A673 (cell line): Measurements from ENCODE around the gene PCDHGA2. TPM values are rescaled to one million over a fixed set of nuclear protein-coding genes. Genes with fewer than 3 reads are reported as not detected.
"Not testable (repeated sequence)": the region's sequence is repeated elsewhere in the genome, so short reads cannot be mapped to it uniquely, and the experiment has no call there.

Source experiments
- BruUV-seq: library from RNA; stranded (reverse); fragments of 400-500 nt; replicated peaks from 2 replicates; lab custom pipeline; 2021; lab: Mats Ljungman, UMichigan
- CTCF ChIA-PET: fragments of 300-600 bp; sonication (Branson Sonifier 250); formaldehyde crosslinking; loops from one replicate; lab custom pipeline; 2022; ENCODE audit warnings: antibody characterized with exemption; lab: Charles Lee
- POLR2A ChIA-PET: fragments of 300-600 bp; sonication (Branson Sonifier 250); formaldehyde crosslinking; loops from one replicate; lab custom pipeline; 2022; ENCODE audit warnings: antibody characterized with exemption; ENCODE audit not compliant: low non-redundant PET; lab: Charles Lee
- DNase-seq: peaks from one replicate; pipeline ENCODE4 v3.0.0-alpha.2; 2015; ENCODE audit warnings: low spot score
- H3K27ac ChIP-seq: fragments of 200-600 bp; sonication (generic); 2 replicates; pipeline ENCODE4 v1.5.1; 2016; ENCODE audit warnings: mixed run types, low read depth, mild to moderate bottlenecking, mixed read lengths, antibody characterized with exemption, low read length; ENCODE audit not compliant: poor library complexity, severe bottlenecking
- H3K27me3 ChIP-seq: fragments of 200-600 bp; sonication (generic); replicated peaks from 2 replicates; pipeline ENCODE4 v1.6.1; 2017; ENCODE audit warnings: mixed run types, low read depth, mild to moderate bottlenecking, mixed read lengths, antibody characterized with exemption, low read length; ENCODE audit not compliant: insufficient read depth, poor library complexity
- H3K36me3 ChIP-seq: fragments of 200-600 bp; sonication (generic); 2 replicates; pipeline ENCODE4 v1.6.1; 2016; ENCODE audit warnings: mixed run types, mild to moderate bottlenecking, mixed read lengths, antibody characterized with exemption, low read length; ENCODE audit not compliant: insufficient read depth, poor library complexity, severe bottlenecking
- H3K4me1 ChIP-seq: fragments of 200-600 bp; sonication (generic); 2 replicates; pipeline ENCODE4 v1.6.1; 2017; ENCODE audit warnings: mixed run types, mild to moderate bottlenecking, mixed read lengths, antibody characterized with exemption, low read length; ENCODE audit not compliant: insufficient read depth, poor library complexity, severe bottlenecking
- H3K4me3 ChIP-seq: fragments of 200-600 bp; sonication (generic); 2 replicates; pipeline ENCODE4 v1.5.1; 2016; ENCODE audit warnings: low read depth, mixed run types, mild to moderate bottlenecking, mixed read lengths, low read length; ENCODE audit not compliant: poor library complexity, severe bottlenecking
- H3K9me3 ChIP-seq: fragments of 200-600 bp; sonication (generic); 2 replicates; pipeline ENCODE4 v1.6.1; 2016; ENCODE audit warnings: mixed run types, low read depth, mild to moderate bottlenecking, mixed read lengths, antibody characterized with exemption, low read length; ENCODE audit not compliant: poor library complexity, severe bottlenecking
- EZH2 ChIP-seq: fragments of 200-600 bp; sonication (generic); IDR thresholded peaks from 2 replicates; pipeline ENCODE4 v1.6.1; 2017; ENCODE audit warnings: borderline replicate concordance, low read depth, mild to moderate bottlenecking, mixed read lengths, antibody characterized with exemption, low read length; ENCODE audit not compliant: poor library complexity, severe bottlenecking
- intact Hi-C: fragments of 100-400 bp; cut with micrococcal nuclease; formaldehyde crosslinking; loops from one replicate; pipeline ENCODE4 v1.10.0; 2022; ENCODE audit not compliant: unreplicated experiment
- total RNA-seq: library from RNA; stranded (reverse); gene quantifications from 2 replicates; pipeline ENCODE4 v1.2.3, GENCODE V29; 2021
- TF ChIP-seq, protein P1 (sequence below): fragments of 300-800, 200-600 bp; sonication (generic); conservative IDR thresholded peaks from 2 replicates; pipeline ENCODE4 v1.5.1; 2017; ENCODE audit warnings: low read depth, mild to moderate bottlenecking, antibody characterized with exemption, low read length, moderate library complexity, mixed read lengths

The PCDHGA2 gene
- total RNA-seq, 1 experiment from 2014 or later, result 1.8 TPM

DNA sequence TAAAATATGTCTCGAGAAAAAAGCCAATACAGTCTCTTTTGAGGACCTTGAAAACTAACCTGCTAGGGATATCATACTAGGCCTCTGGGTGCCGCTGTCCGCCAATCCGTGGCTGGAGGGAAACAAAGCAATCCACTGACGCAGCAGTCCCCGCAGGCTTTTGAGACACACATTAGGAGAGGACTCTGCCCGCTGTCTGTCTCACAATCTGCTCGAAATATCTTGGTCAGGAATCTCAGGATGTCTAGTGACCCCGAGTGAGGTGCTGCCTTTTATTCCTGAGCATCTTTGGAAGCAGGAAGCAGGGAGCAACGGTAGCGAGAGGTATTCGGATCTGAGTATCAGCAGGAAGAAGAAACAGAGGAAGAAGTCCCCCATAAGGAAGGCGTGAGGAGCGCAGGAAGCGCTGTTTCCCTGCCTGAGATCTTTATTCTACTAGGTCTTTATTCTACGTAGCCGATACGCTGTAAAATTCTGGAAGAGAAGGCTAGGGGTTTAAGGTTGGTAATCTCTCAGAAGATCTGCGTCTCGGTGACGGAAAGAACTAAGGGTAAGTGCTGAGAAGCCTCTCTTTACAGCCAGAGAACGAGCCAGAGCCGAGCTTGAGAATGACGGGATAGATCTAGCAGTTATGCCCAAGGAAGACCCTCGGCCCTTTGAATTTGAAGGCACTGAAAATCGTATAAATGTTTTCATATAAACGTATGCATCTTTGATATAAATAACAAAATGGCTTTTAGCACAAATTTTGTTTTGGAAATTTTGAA lies 12.3 kb upstream of the PCDHGA2 start:
- ChIA-PET POLR2A (interaction anchor here (0.6 kb wide), 1 partner anchor 232 kb away, joined by 3 read pairs; no protein-coding TSS in a partner anchor), CTCF (interaction anchor here (0.5 to 0.8 kb wide), 3 partner anchors 103 to 237 kb away, joined by 3 read pairs; partner anchors contain the start of gene PCDHB14)
- TF ChIP-seq EZH2, result no peak
- TF ChIP-seq, protein P1, sequence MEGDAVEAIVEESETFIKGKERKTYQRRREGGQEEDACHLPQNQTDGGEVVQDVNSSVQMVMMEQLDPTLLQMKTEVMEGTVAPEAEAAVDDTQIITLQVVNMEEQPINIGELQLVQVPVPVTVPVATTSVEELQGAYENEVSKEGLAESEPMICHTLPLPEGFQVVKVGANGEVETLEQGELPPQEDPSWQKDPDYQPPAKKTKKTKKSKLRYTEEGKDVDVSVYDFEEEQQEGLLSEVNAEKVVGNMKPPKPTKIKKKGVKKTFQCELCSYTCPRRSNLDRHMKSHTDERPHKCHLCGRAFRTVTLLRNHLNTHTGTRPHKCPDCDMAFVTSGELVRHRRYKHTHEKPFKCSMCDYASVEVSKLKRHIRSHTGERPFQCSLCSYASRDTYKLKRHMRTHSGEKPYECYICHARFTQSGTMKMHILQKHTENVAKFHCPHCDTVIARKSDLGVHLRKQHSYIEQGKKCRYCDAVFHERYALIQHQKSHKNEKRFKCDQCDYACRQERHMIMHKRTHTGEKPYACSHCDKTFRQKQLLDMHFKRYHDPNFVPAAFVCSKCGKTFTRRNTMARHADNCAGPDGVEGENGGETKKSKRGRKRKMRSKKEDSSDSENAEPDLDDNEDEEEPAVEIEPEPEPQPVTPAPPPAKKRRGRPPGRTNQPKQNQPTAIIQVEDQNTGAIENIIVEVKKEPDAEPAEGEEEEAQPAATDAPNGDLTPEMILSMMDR, result peak; percentile 86
- Histone ChIP-seq H3K4me3 (peak overlapping the region; percentile 47), H3K4me1 (no peaks in the 10 kb centered on the region), H3K9me3 (peaks cover 32% of the 10 kb centered on the region), H3K36me3 (no peaks in the 10 kb centered on the region), H3K27me3 (no peaks in the 10 kb centered on the region), H3K27ac (peak overlapping the region; percentile 76)
- peak; percentile 93 for DNase-seq
- intact Hi-C loops, result no loop called here
- TSS peak; percentile 84 for BruUV-seq

DNA sequence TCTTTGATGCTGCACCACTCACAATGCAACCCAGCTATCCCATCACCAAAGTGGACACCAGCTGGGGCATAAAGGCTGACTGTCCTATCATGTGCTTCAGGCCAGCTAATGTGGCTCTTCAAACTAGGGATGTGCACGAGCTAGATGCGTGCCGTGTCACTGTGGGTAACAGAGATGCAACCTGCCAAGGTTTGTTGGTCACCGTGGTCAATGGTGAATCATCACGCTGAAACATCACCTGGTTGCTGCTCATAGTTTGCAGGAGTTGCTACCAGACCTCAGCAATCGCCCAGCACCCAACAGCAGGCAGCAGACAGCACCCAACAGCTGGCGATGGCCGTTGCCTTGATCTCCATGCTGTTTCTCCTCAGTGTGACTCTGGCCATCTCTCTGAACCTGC lies 10.3 kb upstream of the PCDHGA2 start:
- no peak for TF ChIP-seq EZH2
- TF ChIP-seq, protein P1, result no peak
- POLR2A ChIA-PET, result no interaction called here

DNA sequence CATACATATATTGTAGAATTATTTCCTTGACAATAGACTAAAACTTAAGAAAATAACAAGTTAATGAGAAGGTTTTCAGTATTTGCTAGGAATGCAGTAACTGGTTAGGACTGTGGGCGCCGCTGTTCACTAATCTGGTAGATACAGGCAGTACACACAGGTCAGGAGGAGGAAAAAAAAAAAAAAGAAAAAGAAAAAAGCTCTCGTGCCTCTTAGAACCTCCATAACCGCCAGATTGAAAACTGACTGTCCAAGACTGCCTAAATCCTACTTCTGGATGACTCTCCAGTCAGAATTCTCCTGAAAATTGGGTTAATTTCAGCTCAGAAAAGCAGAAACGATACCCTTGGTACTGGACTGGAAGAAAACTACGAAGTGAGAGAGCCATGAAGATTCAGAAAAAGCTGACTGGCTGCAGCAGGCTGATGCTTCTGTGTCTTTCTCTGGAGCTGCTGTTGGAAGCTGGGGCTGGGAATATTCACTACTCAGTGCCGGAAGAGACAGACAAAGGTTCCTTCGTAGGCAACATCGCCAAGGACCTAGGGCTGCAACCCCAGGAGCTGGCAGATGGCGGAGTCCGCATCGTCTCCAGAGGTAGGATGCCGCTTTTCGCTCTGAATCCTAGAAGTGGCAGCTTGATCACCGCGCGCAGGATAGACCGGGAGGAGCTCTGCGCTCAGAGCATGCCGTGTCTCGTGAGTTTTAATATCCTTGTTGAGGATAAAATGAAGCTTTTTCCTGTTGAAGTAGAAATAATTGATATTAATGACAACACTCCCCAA lies 8.1 kb upstream of the PCDHGA2 start, which contains the start of gene PCDHGA1:
Gene PCDHGA1 (plus strand): TSS at position 216 of the 782 bp plus-strand sequence.
- no peaks in the 10 kb centered on the region for H3K27me3 ChIP-seq
- H3K27ac ChIP-seq, result no peak within 1 kb of the TSS
- H3K9me3 ChIP-seq, result peaks cover 41% of the 10 kb centered on the region
- intact Hi-C loops, result no loop called here
- CTCF ChIA-PET, result no interaction called here
- POLR2A ChIA-PET, result interaction anchor here (0.6 kb wide), 1 partner anchor 15 kb away, joined by 5 read pairs; no protein-coding TSS in a partner anchor
- no peak within 1 kb of the TSS for H3K4me3 ChIP-seq
- H3K36me3 ChIP-seq, result no peaks in the 10 kb centered on the region
- DNase-seq, result no peak
- no peaks in the 10 kb centered on the region for H3K4me1 ChIP-seq
- TF ChIP-seq, protein P1, result peak; percentile 52
- no peak for TF ChIP-seq EZH2
- BruUV-seq, result no TSS peak

More for the DNA sequence above, 10.3 kb upstream of the PCDHGA2 start:
- no TSS peak for BruUV-seq
- Histone ChIP-seq H3K27ac (no peak overlapping the region), H3K9me3 (peaks cover 30% of the 10 kb centered on the region), H3K4me1 (no peaks in the 10 kb centered on the region), H3K27me3 (no peaks in the 10 kb centered on the region), H3K4me3 (no peak overlapping the region), H3K36me3 (no peaks in the 10 kb centered on the region)
- CTCF ChIA-PET, result no interaction called here
- DNase-seq, result no peak
- intact Hi-C loops, result no loop called here

DNA sequence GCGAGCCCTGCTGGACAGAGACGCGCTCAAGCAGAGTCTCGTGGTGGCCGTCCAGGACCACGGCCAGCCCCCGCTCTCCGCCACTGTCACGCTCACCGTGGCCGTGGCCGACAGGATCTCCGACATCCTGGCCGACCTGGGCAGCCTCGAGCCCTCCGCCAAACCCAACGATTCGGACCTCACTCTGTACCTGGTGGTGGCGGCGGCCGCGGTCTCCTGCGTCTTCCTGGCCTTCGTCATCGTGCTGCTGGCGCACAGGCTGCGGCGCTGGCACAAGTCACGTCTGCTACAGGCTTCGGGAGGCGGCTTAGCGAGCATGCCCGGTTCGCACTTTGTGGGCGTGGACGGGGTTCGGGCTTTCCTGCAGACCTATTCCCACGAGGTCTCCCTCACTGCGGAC lies 6.0 kb upstream of the PCDHGA2 start:
- intact Hi-C loops, H3K36me3 ChIP-seq, H3K27me3 ChIP-seq, DNase-seq, H3K4me1 ChIP-seq, H3K27ac ChIP-seq, POLR2A ChIA-PET, CTCF ChIA-PET, H3K4me3 ChIP-seq, BruUV-seq: not testable (repeated sequence)
- peaks cover 54% of the 10 kb centered on the region for H3K9me3 ChIP-seq
